WTC11 (cell line): ENCODE measurements around the gene PRPF31. TPM values are rescaled to one million over a fixed set of nuclear protein-coding genes. Genes with fewer than 3 reads are reported as not detected.
"Not testable (repeated sequence)": the region's sequence is repeated elsewhere in the genome, so short reads cannot be mapped to it uniquely, and the experiment has no call there.

Source experiments
- ATAC-seq: fragments of 200-7000 bp; cut with Tn5 transposase; 2 replicates; pipeline ENCODE4 v1.10.0; 2021; ENCODE audit warnings: mild to moderate bottlenecking, moderate library complexity
- CTCF ChIA-PET: fragments of 300-600 bp; sonication (Branson Sonifier 250); formaldehyde crosslinking; loops from one replicate; lab custom pipeline; 2021; ENCODE audit warnings: antibody characterized with exemption; lab: Charles Lee
- POLR2A ChIA-PET: fragments of 350-600 bp; sonication (Branson Sonifier 250); formaldehyde crosslinking; loops from one replicate; lab custom pipeline; 2021; ENCODE audit warnings: antibody characterized with exemption; lab: Charles Lee
- DNase-seq: peaks from one replicate; pipeline ENCODE4 v3.0.0; 2021; ENCODE audit warnings: low spot score
- H3K27ac Mint-ChIP-seq: 2 replicates; pipeline ENCODE4 v1.8.0; 2021; ENCODE audit warnings: mixed read lengths
- H3K27me3 Mint-ChIP-seq: 2 replicates; pipeline ENCODE4 v1.8.0; 2021; ENCODE audit warnings: low read depth, mild to moderate bottlenecking, moderate library complexity, mixed read lengths
- H3K36me3 Mint-ChIP-seq: 2 replicates; pipeline ENCODE4 v1.8.0; 2021; ENCODE audit warnings: mixed read lengths
- H3K4me1 Mint-ChIP-seq: 2 replicates; pipeline ENCODE4 v1.8.0; 2022; ENCODE audit warnings: mixed read lengths
- H3K4me3 Mint-ChIP-seq: 2 replicates; pipeline ENCODE4 v1.8.0; 2021; ENCODE audit warnings: mild to moderate bottlenecking, moderate library complexity, mixed read lengths
- H3K9me3 Mint-ChIP-seq: 2 replicates; pipeline ENCODE4 v1.8.0; 2021; ENCODE audit warnings: mixed read lengths
- EMX1 ChIP-seq: fragments of 250-450 bp; sonication (Bioruptor Pico); IDR thresholded peaks from 2 replicates; pipeline ENCODE4 v1.8.0; 2021; ENCODE audit warnings: mild to moderate bottlenecking
- FOXJ3 ChIP-seq: sonication (generic); formaldehyde crosslinking; IDR thresholded peaks from 2 replicates; pipeline ENCODE4 v1.9.0; 2021; ENCODE audit warnings: missing genetic modification reagents, mild to moderate bottlenecking, borderline replicate concordance
- ZNF232 ChIP-seq: sonication (generic); formaldehyde crosslinking; IDR thresholded peaks from 2 replicates; pipeline ENCODE4 v1.8.0; 2022; ENCODE audit warnings: mild to moderate bottlenecking, missing genetic modification reagents
- ZNF317 ChIP-seq: sonication (generic); formaldehyde crosslinking; IDR thresholded peaks from 2 replicates; pipeline ENCODE4 v1.8.1; 2023; ENCODE audit warnings: low read depth, mild to moderate bottlenecking, moderate library complexity, missing genetic modification reagents, borderline replicate concordance
- ZNF416 ChIP-seq: fragments of 250-450 bp; sonication (Bioruptor Pico); IDR thresholded peaks from 2 replicates; pipeline ENCODE4 v1.9.0; 2021; ENCODE audit warnings: mild to moderate bottlenecking, inconsistent platforms
- total RNA-seq: library from RNA; stranded (reverse); gene quantifications from 3 replicates; pipeline ENCODE4 v1.2.3, GENCODE V29; 2021
- TF ChIP-seq, protein P1 (sequence below): sonication (generic); formaldehyde crosslinking; IDR thresholded peaks from 2 replicates; pipeline ENCODE4 v1.8.1; 2022; ENCODE audit warnings: missing genetic modification reagents, borderline replicate concordance
- TF ChIP-seq, protein P2 (sequence below): sonication (generic); formaldehyde crosslinking; IDR thresholded peaks from 2 replicates; pipeline ENCODE4 v1.8.0; 2022; ENCODE audit warnings: missing genetic modification reagents
- TF ChIP-seq, protein P3 (sequence below): sonication (generic); formaldehyde crosslinking; IDR thresholded peaks from 2 replicates; pipeline ENCODE4 v1.8.0; 2023; ENCODE audit warnings: missing genetic modification reagents
- TF ChIP-seq, protein P4 (sequence below): fragments of 250-450 bp; sonication (Bioruptor Pico); IDR thresholded peaks from 2 replicates; pipeline ENCODE4 v2.1.2; 2022; ENCODE audit warnings: mild to moderate bottlenecking, moderate library complexity
- TF ChIP-seq, protein P5 (sequence below): fragments of 250-450 bp; sonication (Bioruptor Pico); IDR thresholded peaks from 2 replicates; pipeline ENCODE4 v1.9.0; 2021; ENCODE audit warnings: mild to moderate bottlenecking
- TF ChIP-seq, protein P6 (sequence below): sonication (generic); formaldehyde crosslinking; IDR thresholded peaks from 2 replicates; pipeline ENCODE4 v1.8.1; 2023; ENCODE audit warnings: mild to moderate bottlenecking, missing genetic modification reagents, moderate library complexity

Gene PRPF31
- total RNA-seq, 1 experiment from 2014 or later, result 92.8 TPM

DNA sequence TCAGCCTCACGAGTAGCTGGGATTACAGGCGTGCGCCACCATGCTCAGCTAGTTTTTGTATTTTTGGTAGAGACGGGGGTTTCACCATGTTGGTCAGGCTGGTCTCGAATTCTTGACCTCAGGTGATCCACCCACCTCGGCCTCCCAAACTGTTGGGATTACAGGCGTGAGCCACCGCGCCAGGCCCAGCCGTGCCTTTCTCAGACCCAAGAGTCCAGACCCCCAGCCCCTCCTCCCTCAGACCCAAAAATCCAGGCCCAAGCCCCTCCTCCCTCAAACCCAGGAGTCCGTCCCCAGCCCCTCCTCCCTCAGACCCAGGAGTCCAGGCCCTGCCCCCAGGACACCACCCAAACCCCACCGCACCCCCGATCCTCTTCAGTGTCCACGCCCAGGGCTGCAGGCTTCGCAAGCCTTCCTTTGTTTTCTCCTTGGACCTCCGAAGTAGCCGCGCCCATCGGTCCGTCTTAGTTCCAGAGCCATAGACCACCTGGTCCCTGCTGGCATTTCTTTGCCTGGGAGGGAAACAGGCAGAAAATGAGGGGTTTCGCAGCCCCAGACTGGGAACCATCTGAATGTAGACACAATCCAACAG lies 53.7 kb downstream of the PRPF31 start:
- no peak for TF ChIP-seq EMX1 (CRISPR knock-in tag)
- TF ChIP-seq ZNF416 (CRISPR knock-in tag), result no peak
- TF ChIP-seq, protein P1, sequence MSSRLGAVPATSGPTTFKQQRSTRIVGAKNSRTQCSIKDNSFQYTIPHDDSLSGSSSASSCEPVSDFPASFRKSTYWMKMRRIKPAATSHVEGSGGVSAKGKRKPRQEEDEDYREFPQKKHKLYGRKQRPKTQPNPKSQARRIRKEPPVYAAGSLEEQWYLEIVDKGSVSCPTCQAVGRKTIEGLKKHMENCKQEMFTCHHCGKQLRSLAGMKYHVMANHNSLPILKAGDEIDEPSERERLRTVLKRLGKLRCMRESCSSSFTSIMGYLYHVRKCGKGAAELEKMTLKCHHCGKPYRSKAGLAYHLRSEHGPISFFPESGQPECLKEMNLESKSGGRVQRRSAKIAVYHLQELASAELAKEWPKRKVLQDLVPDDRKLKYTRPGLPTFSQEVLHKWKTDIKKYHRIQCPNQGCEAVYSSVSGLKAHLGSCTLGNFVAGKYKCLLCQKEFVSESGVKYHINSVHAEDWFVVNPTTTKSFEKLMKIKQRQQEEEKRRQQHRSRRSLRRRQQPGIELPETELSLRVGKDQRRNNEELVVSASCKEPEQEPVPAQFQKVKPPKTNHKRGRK (CRISPR knock-in tag), result peak; percentile 80; the same call in 1 of the 2 replicates
- TF ChIP-seq ZNF232 (CRISPR knock-in tag), result no peak
- CTCF ChIA-PET, result interaction anchor here (0.6 to 3.0 kb wide), 6 partner anchors 11 to 903 kb away, joined by 3 to 14 read pairs (median 4); no protein-coding TSS in a partner anchor
- POLR2A ChIA-PET, result no interaction called here

DNA sequence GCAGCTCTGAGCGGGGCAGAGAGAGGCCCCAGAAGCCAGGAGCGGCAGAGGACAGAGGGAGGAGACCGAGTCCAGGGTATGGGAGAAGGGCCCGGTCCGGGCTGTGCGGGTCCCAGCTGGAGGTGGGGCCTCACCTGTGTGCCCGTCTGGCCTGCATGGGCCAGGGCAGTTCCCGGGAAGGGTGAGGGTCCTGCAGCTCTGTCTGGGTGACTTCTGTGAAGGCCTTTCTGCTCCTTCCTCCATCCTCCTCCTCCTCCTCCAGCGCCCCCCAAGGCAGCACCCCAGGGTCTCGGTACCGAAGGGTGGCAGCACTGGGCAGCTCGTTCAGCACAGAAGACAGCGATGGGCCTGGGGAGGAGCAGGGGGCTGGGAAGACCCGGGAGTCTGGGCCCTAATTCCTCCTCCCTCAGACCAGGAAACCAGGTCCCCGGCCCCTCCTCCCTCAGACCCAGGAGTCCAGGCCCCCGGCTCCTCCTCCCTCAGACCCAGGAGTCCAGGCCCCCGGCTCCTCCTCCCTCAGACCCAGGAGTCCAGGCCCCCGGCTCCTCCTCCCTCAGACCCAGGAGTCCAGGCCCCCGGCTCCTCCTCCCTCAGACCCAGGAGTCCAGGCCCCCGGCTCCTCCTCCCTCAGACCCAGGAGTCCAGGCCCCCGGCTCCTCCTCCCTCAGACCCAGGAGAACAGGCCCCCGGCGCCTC lies 56.3 kb downstream of the PRPF31 start:
- H3K4me3 Mint-ChIP-seq, ATAC-seq, DNase-seq, H3K9me3 Mint-ChIP-seq, H3K27me3 Mint-ChIP-seq, H3K27ac Mint-ChIP-seq, H3K36me3 Mint-ChIP-seq: not testable (repeated sequence)
- ChIA-PET CTCF (interaction anchor here (0.8 to 2.4 kb wide), 7 partner anchors 7 to 94 kb away, joined by 3 to 31 read pairs (median 8); partner anchors contain the start of genes MBOAT7 and TSEN34), POLR2A (interaction anchor here (1.5 kb wide), 1 partner anchor 18 kb away, joined by 5 read pairs; the partner anchor contains the start of gene MBOAT7)
- TF ChIP-seq, protein P2, sequence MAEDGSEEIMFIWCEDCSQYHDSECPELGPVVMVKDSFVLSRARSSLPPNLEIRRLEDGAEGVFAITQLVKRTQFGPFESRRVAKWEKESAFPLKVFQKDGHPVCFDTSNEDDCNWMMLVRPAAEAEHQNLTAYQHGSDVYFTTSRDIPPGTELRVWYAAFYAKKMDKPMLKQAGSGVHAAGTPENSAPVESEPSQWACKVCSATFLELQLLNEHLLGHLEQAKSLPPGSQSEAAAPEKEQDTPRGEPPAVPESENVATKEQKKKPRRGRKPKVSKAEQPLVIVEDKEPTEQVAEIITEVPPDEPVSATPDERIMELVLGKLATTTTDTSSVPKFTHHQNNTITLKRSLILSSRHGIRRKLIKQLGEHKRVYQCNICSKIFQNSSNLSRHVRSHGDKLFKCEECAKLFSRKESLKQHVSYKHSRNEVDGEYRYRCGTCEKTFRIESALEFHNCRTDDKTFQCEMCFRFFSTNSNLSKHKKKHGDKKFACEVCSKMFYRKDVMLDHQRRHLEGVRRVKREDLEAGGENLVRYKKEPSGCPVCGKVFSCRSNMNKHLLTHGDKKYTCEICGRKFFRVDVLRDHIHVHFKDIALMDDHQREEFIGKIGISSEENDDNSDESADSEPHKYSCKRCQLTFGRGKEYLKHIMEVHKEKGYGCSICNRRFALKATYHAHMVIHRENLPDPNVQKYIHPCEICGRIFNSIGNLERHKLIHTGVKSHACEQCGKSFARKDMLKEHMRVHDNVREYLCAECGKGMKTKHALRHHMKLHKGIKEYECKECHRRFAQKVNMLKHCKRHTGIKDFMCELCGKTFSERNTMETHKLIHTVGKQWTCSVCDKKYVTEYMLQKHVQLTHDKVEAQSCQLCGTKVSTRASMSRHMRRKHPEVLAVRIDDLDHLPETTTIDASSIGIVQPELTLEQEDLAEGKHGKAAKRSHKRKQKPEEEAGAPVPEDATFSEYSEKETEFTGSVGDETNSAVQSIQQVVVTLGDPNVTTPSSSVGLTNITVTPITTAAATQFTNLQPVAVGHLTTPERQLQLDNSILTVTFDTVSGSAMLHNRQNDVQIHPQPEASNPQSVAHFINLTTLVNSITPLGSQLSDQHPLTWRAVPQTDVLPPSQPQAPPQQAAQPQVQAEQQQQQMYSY (CRISPR knock-in tag), result 0 out of 2 replicates have a peak, but pooled peaks have one; percentile 22
- peaks cover 13% of the 10 kb centered on the region for H3K4me1 Mint-ChIP-seq

More for the DNA sequence above, 53.7 kb downstream of the PRPF31 start:
- DNase-seq (no peak), ATAC-seq (no peak)
- Mint-ChIP-seq H3K4me1 (peaks cover 17% of the 10 kb centered on the region), H3K9me3 (no peaks in the 10 kb centered on the region), H3K36me3 (no peaks in the 10 kb centered on the region), H3K4me3 (no peak overlapping the region), H3K27ac (no peak overlapping the region; the same call in 1 of the 2 replicates), H3K27me3 (peaks cover 23% of the 10 kb centered on the region)

DNA sequence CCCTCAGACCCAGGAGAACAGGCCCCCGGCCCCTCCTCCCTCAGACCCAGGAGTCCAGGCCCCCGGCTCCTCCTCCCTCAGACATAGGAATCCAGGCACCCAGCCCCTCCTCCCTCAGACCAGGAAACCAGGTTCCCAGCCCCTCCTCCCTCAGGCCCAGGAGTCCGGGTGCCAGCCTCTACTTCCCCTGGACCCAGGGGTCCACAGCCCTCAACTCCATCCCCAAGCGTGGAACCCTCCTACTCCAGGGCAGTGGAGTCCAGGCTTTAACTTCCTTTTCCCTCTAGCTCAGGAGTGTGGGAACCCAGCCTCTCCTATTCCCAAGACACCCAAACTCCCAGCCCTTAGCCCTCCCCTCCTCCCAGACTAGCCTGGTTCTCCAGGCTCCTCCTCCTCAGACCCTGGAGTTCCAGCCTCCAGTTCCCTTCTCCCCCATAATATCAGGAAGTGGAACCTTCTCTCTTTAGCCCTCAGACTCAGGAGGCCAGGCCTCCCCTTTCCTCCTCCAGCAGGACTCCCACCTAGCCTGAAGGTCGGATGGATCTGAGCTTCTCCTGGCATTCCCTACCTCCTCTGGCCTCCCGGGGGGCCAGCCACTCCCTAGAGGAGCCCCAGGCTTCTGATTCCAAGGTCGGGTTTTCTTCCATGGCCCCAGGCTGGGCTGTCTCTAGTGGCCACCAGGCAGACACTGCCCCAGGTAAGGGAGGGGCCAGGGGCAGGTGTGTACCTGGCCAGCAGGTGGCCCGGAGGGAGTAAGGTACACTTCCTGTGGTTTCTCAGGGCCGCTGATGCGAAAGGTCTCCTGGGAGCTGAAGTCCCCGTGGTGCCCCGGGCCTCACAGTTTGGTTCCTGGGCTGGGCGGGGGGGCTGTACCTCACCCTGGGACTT lies 57.2 kb downstream of the PRPF31 start, which contains the start of gene TMC4:
Gene TMC4, minus strand, starts transcription at position 690 of the 888 bp plus-strand sequence. Its CDS starts 43 bp downstream, at position 647.
- H3K4me1 Mint-ChIP-seq, result peaks cover 13% of the 10 kb centered on the region
- DNase-seq, result peak; percentile 88
- peak; percentile 90 for ATAC-seq
- peak within 1 kb of the TSS; percentile 89 for H3K27ac Mint-ChIP-seq
- 0 out of 2 replicates have a peak, but pooled peaks cover 7% of the 10 kb centered on the region for H3K36me3 Mint-ChIP-seq
- H3K4me3 Mint-ChIP-seq, result peak within 1 kb of the TSS; percentile 82
- POLR2A ChIA-PET, result interaction anchor here (0.8 to 1.6 kb wide), 6 partner anchors 8 to 77 kb away, joined by 3 to 9 read pairs (median 4); partner anchors contain the start of genes MBOAT7, PRPF31, TFPT and TSEN34
- CTCF ChIA-PET, result interaction anchor here (0.6 to 2.2 kb wide), 18 partner anchors 8 to 453 kb away, joined by 3 to 31 read pairs (median 4); partner anchors contain the start of genes CNOT3, LILRA6, MBOAT7 and PRPF31
- H3K9me3 Mint-ChIP-seq, result no peaks in the 10 kb centered on the region
- H3K27me3 Mint-ChIP-seq, result no peaks in the 10 kb centered on the region
- TF ChIP-seq, protein P3, sequence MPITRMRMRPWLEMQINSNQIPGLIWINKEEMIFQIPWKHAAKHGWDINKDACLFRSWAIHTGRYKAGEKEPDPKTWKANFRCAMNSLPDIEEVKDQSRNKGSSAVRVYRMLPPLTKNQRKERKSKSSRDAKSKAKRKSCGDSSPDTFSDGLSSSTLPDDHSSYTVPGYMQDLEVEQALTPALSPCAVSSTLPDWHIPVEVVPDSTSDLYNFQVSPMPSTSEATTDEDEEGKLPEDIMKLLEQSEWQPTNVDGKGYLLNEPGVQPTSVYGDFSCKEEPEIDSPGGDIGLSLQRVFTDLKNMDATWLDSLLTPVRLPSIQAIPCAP (CRISPR knock-in tag), result no peak
- TF ChIP-seq, protein P4, sequence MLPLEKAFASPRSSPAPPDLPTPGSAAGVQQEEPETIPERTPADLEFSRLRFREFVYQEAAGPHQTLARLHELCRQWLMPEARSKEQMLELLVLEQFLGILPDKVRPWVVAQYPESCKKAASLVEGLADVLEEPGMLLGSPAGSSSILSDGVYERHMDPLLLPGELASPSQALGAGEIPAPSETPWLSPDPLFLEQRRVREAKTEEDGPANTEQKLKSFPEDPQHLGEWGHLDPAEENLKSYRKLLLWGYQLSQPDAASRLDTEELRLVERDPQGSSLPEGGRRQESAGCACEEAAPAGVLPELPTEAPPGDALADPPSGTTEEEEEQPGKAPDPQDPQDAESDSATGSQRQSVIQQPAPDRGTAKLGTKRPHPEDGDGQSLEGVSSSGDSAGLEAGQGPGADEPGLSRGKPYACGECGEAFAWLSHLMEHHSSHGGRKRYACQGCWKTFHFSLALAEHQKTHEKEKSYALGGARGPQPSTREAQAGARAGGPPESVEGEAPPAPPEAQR (CRISPR knock-in tag), result no peak
- no peak for TF ChIP-seq FOXJ3 (CRISPR knock-in tag)
- TF ChIP-seq ZNF317 (CRISPR knock-in tag), result 0 out of 2 replicates have a peak, but pooled peaks have one; percentile 32
- TF ChIP-seq, protein P5, sequence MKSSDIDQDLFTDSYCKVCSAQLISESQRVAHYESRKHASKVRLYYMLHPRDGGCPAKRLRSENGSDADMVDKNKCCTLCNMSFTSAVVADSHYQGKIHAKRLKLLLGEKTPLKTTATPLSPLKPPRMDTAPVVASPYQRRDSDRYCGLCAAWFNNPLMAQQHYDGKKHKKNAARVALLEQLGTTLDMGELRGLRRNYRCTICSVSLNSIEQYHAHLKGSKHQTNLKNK, result 0 out of 2 replicates have a peak, but pooled peaks have one; percentile 40
- TF ChIP-seq, protein P2 (CRISPR knock-in tag), result no peak
- TF ChIP-seq, protein P6, sequence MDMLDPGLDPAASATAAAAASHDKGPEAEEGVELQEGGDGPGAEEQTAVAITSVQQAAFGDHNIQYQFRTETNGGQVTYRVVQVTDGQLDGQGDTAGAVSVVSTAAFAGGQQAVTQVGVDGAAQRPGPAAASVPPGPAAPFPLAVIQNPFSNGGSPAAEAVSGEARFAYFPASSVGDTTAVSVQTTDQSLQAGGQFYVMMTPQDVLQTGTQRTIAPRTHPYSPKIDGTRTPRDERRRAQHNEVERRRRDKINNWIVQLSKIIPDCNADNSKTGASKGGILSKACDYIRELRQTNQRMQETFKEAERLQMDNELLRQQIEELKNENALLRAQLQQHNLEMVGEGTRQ (CRISPR knock-in tag), result peak; percentile 52; the same call in 1 of the 2 replicates
